Endometrium (tissue), 2 donors: Measurements from ENCODE around the gene FGF18.
"Not testable (repeated sequence)": the region's sequence is repeated elsewhere in the genome, so short reads cannot be mapped to it uniquely, and the experiment has no call there.

Experiments
- FAIRE-seq: peaks from 2 replicates; lab custom pipeline; 2012; peaks lifted over from hg19 to GRCh38; lab: Jason Lieb, UNC
- donor health status: control.
- donor health status: control.

The FGF18 gene, protein sequence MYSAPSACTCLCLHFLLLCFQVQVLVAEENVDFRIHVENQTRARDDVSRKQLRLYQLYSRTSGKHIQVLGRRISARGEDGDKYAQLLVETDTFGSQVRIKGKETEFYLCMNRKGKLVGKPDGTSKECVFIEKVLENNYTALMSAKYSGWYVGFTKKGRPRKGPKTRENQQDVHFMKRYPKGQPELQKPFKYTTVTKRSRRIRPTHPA

DNA sequence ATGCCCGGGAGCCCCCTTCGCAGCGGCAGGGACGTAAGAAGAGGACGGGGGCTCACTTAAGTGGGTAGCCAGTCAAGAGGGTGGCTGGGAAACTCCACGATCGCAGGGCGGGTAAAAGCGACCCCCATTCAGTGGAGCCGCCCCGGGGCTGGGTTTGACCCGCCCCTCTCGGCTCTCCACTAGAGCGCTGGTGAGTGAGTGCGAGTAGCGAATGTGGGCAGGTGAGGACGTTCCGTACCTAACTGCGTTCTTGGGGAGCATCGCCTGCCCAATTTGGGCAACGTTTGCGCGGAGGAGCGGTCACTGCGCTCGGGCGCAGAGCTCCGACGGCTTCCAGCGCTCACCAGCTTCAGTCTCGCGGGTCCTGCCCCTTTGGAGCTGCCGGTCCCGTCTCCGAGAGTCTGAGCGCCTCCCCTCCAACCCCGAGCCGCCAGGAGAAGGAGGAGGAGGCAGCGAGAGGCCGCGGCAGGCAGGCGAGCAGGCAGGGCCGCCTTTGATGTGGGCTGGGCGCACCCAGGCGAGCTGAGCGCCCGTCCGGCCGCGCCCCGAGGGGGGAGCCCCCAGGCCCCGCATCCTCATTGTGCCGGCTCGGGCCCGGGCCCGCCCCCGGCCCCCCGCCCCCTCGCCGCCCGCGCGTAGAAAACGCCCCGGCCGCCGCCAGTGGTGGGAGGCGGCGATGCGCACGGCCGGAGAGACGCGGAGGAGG is at the start of gene FGF18:
TSS of gene FGF18 (plus strand) at position 666 of the 706 bp plus-strand sequence. CDS start 553 bp downstream, outside the sequence.
- no peak for FAIRE-seq

DNA sequence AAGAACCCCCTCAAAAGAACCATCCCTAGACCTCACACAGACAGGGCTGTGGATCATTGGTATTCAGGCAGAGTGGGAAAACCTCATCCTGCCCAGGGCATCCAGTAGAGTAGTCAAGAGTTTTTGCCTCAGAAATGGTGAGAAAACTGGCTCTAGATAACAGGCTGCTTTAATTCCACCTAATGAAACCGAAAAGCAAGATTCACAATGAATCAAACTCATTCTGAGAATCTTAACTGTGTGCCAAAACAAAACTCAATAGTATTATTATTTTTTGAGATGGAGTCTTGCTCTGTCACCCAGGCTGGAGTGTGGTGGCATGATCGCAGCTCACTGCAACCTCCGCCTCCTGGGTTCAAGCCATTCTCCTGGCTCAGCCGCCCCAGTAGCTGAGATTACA is 49.5 kb upstream of the FGF18 start:
- no peak for FAIRE-seq

DNA sequence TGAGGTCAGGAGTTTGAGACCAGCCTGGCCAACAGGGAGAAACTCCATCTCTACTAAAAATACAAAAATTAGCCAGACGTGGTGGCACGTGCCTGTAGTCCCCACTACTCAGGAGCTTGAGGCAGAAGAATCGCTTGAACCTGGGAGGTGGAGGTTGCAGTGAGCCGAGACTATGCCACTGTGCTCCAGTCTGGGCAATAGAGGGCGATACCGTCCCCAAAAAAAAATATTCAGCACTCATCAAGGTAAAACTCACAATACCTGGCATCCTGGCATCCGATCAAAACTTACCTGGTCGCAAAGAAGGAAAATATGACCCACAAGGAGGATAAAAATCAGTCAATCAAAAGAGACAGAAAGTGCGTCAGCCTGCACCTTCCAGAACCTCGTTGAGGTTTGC is 48.6 kb upstream of the FGF18 start:
- FAIRE-seq = not testable (repeated sequence)

DNA sequence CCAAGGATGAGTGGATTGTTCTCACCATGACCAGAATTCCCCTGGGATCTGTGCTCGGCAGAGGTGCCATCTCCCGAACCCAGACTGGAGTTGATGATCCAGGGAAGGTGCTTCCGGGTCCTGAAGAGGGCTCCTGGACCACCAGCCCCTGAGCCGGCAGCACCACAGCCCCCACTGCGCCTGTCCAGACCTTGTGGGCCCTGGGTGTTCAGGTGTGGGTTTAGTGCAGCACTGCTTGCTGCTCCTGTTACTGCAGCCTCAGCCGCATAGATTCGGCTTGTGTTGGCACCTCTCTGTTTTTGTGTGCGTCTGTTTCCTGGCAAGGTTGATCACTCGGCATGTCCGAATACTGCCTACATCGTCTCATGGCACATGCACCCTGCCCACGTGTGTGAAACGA is 48.1 kb upstream of the FGF18 start:
- no peak for FAIRE-seq

DNA sequence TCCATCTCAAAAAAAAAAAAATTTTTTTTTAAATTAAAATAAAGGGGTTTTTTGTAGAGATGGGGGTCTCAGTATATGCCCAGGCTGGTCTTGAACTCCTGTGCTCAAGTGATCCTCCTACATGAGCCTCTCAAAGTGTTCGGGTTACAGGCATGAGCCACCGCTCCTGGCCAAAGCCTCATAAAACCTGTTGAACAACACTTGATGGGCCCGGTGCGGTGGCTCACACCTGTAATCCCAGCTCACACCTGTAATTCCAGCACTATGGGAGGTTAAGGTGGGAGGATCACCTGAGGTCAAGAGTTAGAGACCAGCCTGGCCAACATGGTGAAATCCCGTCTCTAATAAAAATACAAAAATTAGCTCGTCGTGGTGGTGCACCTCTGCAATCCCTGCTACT is 39.5 kb upstream of the FGF18 start:
- FAIRE-seq = no peak

DNA sequence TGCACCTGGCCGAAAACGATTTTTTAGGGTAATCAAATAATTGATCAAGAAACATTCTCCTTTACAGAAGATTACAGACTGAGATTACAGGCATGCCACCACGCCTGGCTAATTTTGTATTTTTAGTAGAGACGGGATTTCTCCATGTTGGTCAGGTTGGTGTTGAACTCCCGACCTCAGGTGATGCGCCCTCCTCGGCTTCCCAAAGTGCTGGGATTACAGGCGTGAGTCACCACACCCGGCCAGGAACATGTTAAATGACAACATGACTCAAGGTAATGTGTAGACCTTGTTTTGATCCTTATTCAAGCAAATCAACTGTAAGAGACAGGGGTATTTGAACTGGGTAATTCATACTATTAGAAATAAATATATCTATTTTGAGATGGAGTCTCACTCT is 35.0 kb upstream of the FGF18 start:
- FAIRE-seq = not testable (repeated sequence)

DNA sequence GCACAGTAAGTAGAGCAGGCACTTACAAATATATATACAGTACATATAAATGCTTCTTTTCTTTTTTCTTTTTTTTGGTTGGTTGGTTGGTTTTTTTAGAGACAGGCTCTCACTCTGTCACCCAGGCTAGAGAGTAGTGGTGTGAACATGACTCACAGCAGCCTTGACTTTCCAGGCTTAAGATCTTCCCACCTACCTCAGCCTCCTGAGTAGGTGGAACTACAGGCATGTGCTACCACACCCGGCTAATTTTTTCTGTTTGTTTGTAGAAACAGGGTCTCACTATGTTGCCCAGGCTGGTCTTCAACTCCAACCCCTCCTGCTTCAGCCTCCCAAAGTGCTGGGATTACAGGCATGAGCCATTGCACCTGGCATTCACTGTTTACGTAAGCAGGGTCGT is 34.4 kb upstream of the FGF18 start:
- not testable (repeated sequence) for FAIRE-seq

DNA sequence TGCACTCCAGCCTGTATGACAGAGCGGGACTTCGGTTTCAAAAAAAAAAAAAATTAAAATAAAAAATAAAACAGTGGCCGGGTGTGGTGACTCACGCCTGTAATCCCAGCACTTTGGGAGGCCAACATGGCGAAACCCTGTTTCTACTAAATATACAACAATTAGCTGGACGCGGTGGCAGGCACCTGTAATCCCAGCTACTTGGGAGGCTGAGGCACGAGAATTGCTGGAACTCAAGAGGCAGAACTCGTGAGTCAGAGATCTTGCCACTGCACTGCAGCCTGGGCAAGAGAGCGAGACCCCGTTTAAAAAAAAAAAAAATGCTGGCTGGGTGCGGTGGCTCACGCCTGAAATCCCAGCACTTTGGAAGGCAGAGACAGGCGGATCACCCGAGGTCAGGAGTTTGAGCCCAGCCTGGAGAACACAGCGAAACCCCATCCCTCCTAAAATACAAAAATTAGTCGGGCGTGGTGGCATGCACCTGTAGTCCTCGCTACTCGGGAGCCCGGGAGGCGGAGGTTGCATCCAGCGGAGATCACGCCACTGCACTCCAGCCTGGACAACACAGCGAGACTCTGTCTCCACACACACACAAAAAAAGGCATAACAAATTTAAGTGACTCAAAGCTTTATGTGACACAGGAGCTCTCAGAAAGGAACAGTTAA is 33.3 kb upstream of the FGF18 start:
- no peak for FAIRE-seq

DNA sequence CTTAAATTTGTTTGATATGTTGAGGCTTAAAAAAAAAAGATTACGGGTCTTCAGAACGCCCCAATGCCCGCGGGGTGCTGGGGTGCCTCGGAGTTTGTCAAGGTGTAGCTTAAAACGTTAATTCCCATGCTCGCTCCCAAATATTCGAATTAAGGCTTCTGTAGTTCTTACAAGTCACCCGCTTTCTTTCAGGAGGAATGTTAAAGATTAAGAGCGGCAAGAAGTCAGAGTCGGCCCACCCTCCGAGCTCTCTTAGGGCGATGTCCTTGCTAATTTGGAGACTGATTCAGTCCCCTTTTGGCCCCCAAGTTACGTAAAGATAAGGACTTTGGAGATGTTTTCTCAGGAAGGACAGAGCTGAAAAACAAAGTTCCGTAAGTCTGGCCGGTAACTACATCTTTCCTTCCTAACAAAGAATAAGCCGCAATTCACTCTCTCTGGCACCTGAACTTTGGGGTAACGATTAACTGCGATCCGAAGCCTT is 32.5 kb upstream of the FGF18 start:
- FAIRE-seq = no peak

DNA sequence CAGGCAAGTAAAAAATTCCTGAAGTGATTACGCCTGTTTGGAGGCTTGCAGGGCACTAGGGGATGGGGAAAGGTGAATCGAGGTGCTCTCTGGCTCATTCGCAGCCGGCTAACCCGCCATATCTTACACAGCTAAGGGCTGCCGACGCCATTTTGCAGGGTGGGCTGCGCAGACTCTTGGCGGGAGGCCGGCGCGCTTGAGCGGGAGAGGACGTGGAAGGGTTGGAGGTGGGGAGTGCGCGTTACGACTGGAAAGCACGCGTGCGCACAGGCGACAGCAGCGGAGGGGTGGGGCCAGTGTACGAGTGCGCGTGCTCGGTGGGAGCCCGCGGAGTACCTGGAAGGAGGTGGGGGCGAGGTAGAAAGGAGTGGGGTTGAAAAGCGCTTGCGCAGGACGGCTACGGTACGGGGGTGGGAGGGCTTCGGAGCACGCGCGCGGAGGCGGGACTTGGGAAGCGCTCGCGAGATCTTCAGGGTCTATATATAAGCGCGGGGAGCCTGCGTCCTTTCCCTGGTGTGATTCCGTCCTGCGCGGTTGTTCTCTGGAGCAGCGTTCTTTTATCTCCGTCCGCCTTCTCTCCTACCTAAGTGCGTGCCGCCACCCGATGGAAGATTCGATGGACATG is 32.0 kb upstream of the FGF18 start, which contains the start of gene NPM1:
TSS of gene NPM1 (plus strand) at position 505 of the 625 bp plus-strand sequence. CDS start at position 605, 100 bp downstream.
- peak; percentile 79 for FAIRE-seq

DNA sequence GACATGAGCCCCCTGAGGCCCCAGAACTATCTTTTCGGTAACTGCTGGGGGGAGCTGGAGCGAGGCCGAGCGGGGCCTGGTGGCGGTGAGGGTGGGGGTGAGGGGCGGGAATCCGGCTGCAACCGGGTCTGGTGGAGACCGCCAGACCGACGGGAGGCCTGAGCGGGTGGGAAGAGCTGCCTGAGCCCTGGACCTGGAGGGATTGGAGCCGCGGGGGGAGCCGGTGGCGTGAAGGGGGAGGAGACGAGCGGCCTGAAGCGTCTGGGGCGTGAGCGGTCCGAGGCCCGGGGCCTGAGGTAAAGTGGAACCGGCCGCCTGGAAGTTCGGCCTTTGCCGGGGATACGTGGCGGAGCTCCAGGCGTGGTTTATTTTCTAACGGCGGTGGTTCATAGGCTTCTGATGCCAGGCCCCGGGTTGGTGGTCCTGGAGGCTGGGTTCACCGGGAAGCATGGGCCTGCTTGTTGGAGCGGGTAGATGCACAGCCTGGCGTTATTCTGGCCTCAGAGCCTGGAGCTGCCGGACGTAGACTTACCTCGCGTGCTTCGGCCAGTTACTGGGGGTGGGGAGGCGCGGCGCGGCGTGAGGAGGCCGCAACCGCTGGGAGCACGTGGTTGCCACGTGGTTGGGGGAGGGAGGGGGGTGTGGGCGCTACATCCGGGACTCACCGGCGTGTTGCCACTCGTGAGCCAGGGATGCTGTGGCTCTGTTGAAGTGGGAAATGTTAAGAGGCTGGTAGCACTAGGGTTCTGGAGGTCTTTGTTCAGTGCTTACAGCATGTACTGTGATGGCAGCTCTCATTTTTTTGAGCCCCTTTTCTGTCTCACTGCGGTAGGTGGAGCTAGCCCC is 31.3 kb upstream of the FGF18 start:
- no peak for FAIRE-seq

DNA sequence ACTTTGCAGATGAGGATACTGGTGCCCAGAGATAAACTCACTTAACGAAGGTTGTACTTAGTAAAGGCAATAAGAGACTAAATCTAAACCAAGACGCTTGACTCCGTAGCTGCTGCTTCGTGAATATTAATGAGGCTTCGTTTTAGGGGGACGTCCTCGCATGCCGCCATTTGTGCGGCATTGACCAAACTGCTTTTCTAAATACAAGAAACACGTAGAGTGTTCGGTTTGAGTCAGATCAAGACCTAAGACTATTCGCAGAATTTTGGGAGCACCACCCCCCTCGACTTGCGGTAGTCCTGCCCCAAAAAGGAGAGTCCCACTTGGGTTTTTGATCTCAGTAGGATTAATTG is 30.7 kb upstream of the FGF18 start:
- no peak for FAIRE-seq

DNA sequence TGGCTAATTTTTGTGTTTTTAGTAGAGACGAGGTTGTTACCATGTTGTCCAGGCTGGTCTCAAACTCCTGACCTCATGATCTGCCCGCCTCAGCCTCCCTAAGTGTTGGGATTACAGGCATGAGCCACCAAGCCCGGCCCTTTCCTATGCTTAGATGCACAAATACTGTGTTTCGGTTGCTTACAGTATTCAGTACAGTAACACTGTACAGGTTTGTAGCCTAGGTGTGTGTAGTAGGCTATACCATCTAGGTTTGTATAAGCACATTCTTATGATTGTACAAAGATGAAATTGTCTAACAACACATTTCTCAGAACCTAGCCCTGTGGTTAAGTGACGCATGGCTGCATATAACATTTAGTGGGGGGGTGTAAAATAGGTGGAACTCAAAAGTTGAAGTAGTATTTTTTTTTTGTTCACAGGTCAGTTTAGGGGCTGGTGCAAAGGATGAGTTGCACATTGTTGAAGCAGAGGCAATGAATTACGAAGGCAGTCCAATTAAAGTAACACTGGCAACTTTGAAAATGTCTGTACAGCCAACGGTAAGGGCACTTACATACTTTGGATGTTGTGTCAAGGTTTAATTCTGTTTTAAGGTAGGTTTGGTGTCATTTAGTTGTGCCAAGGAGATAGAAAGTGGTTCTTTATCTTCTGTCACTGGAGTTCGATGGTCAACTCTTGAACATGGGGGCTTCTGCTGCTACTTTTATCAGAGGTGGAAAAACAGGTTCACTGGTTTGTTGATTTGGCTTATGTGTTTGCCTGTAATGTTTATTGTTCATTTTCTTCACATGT is 28.4 kb upstream of the FGF18 start:
- no peak for FAIRE-seq

DNA sequence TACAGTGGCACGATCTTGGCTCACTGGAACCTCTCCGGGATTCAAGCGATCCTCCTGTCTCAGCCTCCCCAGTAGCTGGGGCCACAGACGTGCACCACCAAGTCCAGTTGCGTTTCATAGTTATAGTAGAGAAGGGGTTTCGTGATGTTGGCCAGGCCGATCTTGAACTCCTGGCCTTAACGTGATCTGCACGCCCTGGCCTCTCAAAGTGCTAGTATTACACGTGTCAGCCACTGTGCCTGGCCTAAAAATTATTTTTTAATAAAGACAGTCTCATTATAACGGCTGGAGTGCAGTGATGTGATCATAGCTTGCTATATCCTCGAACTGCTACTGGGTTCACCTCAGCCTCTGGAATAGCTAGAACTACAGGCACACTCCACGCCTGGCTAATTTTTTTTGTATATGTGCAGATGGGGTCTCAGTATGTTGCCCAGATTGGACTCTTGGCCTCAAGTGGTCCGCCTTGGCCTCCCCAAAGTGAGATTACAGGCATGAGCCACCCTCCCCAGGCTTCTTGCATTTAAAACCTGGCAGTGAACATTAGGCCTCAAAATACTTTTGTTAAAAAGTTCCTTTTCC is 27.4 kb upstream of the FGF18 start:
- FAIRE-seq = no peak

DNA sequence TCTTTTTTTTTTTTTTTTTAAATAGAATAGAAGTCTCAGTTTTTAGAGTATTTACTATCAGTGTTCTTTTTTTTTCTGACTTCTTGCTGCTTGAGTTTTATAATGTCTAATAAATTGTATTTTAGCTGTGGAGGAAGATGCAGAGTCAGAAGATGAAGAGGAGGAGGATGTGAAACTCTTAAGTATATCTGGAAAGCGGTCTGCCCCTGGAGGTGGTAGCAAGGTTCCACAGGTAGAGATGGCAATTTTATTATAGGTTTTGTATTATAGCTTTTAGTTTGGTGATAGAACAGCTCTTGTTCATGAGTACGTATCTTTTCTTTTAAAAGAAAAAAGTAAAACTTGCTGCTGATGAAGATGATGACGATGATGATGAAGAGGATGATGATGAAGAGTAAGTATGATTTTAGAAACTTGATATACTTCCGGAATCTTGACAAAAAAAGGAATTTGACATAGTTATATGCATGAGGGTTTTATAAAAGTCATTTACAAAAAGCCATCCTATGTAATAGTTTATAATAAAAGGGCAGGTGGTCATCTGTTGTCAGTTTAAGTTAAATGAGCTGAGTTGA is 26.8 kb upstream of the FGF18 start:
- FAIRE-seq = no peak

DNA sequence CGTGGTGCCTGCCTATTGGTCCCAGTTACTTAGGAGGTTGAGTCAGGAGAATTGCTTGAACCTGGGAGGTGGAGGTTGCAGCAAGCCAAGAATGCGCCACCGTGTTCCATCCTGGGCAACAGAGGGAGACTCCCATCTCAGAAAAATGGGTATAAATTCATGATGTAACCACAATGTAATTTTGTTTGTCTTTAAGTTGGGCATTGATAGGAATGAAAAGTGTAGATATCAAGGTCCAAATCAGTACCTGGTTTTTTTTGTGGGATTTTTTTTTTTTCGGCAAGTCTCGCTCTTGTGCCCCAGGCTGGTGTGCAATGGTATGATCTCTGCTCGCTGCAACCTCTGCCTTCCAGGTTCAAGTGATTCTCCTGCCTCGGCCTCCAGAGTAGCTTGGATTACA is 24.4 kb upstream of the FGF18 start:
- FAIRE-seq = no peak

DNA sequence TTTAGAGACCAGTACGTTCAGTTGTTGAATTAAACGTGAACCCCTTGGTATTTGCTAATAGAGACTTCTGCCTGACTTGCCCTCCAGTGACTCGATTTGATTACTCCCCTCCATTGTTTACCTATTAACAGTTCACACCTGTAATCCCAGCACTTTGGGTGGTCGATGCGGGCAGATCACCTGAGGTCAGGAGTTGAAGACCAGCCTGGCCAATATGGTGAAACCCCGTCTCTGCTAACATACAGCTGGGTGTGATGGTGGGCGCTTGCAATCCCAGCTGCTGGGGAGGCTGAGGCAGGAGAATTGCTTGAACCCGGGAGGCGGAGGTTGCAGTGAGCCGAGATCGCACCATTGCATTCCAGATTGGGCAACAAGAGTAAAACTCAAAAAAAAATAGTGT is 22.9 kb upstream of the FGF18 start:
- FAIRE-seq = not testable (repeated sequence)

DNA sequence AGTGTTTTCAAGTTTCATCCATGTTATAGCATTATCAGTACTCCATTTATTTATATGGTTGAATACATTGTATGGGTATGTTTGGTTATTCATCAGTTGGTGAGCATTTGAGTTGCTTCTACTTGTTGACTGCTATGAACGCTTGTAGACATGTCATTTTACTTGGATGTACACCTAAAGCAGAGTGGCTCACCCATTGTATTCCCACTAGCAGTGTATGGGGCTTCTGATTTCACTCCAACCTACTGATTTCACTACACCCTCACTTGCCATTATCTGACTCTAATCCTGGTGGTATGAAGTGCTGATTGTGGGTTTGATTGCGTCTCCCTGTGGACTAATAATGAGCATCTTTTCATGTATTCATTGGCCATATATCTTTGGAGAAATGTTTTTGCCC is 22.3 kb upstream of the FGF18 start:
- FAIRE-seq = no peak

DNA sequence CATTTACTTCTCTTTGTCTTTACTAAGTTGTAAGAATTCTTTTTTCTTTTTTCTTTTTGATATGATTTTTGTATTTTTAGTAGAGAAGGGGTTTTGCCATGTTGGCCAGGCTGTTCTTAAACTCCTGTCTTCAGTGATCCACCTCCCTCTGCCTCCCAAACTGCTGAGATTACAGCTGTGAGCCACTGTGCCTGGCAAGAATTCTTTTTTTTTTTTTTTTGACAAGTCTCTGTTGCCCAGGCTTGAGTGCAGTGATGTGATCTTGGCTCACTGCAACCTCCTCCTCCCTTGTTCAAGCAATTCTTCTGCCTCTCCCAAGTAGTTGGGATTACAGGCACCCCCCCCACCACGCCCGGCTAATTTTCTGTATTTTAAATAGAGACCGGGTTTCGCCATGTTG is 21.8 kb upstream of the FGF18 start:
- no peak for FAIRE-seq

DNA sequence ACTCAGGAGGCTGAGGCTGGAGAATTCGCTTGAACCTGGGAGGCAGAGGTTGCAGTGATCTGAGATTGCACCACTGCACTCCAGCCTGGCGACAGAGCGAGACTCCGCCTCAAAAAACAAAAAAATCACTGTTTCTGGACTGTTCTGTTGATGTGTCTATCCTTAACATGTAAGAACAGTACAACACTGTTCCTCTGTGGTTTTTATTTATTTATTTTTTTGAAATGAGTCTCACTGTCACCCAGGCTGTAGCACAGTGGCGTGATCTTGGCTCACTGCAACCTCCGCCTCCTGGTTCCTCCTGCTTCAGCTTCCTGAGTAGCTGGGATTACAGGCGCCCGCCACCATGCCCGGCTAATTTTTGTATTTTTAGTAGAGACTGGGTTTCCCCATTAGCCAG is 20.8 kb upstream of the FGF18 start:
- not testable (repeated sequence) for FAIRE-seq
